HL-60 (cell line): ENCODE data around the gene CLEC4D.

Experiments
- GABPA ChIP-seq: IDR thresholded peaks from 2 replicates; pipeline ENCODE4 v1.6.1; 2012; ENCODE audit warnings: low read depth
- POLR2AphosphoS5 ChIP-seq: IDR thresholded peaks from 2 replicates; pipeline ENCODE4 v1.6.1; 2012; ENCODE audit warnings: low read depth
- TF ChIP-seq, protein P1 (sequence below): IDR thresholded peaks from one replicate; pipeline ENCODE4 v1.5.1; 2011; ENCODE audit warnings: low read length, control low read depth, inconsistent platforms; ENCODE audit not compliant: insufficient read depth
- TF ChIP-seq, protein P2 (sequence below): IDR thresholded peaks from 2 replicates; pipeline ENCODE4 v1.6.1; 2012; ENCODE audit warnings: low read depth; ENCODE audit not compliant: insufficient replicate concordance

DNA sequence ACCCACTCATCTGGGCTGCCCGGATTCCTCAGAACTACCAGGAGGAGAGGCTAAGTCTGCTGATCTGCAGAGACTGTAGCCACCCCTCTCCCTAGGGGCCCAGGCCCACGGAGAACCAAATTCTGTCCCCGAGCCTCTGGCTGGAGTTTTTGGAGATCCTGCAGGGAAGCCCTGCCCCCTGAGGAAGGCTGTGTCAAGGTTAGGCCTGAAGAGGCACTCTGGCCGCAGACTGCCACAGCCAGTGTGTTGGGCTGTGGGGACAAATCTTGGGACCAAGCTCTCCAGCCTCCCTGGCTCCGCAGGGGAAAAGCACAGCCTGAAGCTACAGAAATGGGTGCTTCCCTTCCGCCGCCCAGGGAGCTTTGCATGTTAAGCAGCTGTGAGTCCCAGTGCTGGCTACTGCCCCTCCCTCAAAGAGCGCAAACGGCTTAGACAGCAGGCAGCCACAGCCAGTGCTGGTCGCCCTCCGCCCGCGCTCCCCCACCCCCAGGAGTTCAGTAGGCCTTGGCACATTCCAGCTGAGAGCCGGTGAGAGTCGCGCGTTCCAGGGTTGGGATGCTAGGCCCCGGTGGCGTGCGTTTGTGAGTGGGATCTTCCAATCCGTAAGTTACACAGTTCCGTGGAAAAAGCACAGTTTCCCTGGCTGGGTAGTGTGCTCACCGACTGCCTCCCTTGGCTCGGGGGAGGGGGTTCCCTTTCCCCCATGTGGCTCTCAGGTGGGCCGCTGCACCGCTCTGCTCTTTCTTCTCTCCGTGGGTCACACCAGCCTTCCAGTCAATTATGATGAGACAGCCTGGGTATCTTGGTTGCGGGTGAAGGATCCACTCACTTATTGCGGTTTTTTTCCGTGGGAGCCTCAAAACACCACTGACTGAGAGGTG lies 14.2 kb downstream of the CLEC4D start:
- TF ChIP-seq, protein P1, sequence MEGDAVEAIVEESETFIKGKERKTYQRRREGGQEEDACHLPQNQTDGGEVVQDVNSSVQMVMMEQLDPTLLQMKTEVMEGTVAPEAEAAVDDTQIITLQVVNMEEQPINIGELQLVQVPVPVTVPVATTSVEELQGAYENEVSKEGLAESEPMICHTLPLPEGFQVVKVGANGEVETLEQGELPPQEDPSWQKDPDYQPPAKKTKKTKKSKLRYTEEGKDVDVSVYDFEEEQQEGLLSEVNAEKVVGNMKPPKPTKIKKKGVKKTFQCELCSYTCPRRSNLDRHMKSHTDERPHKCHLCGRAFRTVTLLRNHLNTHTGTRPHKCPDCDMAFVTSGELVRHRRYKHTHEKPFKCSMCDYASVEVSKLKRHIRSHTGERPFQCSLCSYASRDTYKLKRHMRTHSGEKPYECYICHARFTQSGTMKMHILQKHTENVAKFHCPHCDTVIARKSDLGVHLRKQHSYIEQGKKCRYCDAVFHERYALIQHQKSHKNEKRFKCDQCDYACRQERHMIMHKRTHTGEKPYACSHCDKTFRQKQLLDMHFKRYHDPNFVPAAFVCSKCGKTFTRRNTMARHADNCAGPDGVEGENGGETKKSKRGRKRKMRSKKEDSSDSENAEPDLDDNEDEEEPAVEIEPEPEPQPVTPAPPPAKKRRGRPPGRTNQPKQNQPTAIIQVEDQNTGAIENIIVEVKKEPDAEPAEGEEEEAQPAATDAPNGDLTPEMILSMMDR: no peak
- TF ChIP-seq GABPA (no peak), POLR2AphosphoS5 (no peak)
- TF ChIP-seq, protein P2, sequence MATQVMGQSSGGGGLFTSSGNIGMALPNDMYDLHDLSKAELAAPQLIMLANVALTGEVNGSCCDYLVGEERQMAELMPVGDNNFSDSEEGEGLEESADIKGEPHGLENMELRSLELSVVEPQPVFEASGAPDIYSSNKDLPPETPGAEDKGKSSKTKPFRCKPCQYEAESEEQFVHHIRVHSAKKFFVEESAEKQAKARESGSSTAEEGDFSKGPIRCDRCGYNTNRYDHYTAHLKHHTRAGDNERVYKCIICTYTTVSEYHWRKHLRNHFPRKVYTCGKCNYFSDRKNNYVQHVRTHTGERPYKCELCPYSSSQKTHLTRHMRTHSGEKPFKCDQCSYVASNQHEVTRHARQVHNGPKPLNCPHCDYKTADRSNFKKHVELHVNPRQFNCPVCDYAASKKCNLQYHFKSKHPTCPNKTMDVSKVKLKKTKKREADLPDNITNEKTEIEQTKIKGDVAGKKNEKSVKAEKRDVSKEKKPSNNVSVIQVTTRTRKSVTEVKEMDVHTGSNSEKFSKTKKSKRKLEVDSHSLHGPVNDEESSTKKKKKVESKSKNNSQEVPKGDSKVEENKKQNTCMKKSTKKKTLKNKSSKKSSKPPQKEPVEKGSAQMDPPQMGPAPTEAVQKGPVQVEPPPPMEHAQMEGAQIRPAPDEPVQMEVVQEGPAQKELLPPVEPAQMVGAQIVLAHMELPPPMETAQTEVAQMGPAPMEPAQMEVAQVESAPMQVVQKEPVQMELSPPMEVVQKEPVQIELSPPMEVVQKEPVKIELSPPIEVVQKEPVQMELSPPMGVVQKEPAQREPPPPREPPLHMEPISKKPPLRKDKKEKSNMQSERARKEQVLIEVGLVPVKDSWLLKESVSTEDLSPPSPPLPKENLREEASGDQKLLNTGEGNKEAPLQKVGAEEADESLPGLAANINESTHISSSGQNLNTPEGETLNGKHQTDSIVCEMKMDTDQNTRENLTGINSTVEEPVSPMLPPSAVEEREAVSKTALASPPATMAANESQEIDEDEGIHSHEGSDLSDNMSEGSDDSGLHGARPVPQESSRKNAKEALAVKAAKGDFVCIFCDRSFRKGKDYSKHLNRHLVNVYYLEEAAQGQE: no peak
